ENCODE results near the gene TMEM91. TPM values are rescaled to one million over a fixed set of nuclear protein-coding genes. Genes with fewer than 3 reads are reported as not detected.
A peak's percentile ranks its signal among the peaks of the same experiment; 100 is the strongest.
"Not testable (repeated sequence)": the region's sequence is repeated elsewhere in the genome, so short reads cannot be mapped to it uniquely, and the experiment has no call there.

TMEM91 gene
- total and polyA plus RNA-seq, 2 donors (not counting 1 experiment from before 2014, with no cell fraction given): 3.7 to 9.7 TPM

DNA sequence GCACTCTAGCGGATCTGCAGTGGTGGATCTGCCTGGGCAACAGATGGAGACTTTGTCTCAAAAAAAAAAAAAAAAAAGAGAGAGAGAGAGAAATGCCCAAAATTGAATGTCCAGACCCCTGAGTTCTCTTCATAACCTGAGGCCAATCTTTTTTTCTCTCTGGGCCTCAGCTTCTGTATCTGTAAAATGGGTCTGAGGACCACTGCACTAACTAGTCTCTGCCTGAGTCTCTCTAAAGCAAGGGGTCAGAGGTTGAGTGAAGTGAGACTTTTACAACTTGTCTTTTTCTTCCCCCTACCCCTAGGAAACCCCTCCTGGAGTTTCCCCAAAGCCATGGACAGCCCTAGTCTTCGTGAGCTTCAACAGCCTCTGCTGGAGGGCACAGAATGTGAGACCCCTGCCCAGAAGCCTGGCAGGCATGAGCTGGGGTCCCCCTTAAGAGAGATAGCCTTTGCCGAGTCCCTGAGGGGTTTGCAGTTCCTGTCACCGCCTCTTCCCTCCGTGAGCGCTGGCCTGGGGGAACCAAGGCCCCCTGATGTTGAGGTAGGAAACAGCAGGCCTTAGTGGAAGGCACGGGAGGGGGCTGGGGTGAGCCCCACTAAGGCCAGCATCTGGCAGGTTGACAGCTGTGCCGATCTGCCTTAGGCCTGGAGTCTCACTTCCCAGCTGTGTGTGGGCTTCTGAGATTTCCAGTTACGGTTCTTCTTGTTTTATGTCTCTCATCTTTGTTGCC, 1.8 kb downstream of the TMEM91 start:
- DNase-seq (ENCODE audit: low read depth in 2 of 2): no peak
- Histone ChIP-seq H3K36me3 (ENCODE audit: control insufficient read depth, insufficient read depth, low read length) (no peaks in the 10 kb centered on the region), H3K27ac (ENCODE audit: insufficient read depth, low read length) (no peak overlapping the region), H4K20me1 (ENCODE audit: control insufficient read depth, extremely low read depth, insufficient read depth, low read length) (no peaks in the 10 kb centered on the region), H3K4me3 (replicated peaks in 1 of 4; ENCODE audit: control extremely low read depth in 1 of 4, insufficient read depth in 1 of 4, low read depth in 3 of 4, low read length in 4 of 4) (no peak overlapping the region), H3K9me3 (ENCODE audit: control insufficient read depth, insufficient read depth, low read depth, low read length) (no peaks in the 10 kb centered on the region), H3K4me2 (ENCODE audit: extremely low read depth, insufficient read depth, low read length) (no peak overlapping the region), H3K4me1 (ENCODE audit: control insufficient read depth, extremely low read depth, insufficient read depth, low read length) (peaks cover 13% of the 10 kb centered on the region), H3K9ac (ENCODE audit: insufficient read depth, low read length) (no peak overlapping the region), H2AFZ (ENCODE audit: low read length) (no peak overlapping the region), H3K27me3 (ENCODE audit: control insufficient read depth, insufficient read depth, low read length) (no peaks in the 10 kb centered on the region), H3K79me2 (ENCODE audit: control insufficient read depth, insufficient read depth, low read length) (no peaks in the 10 kb centered on the region)
- TF ChIP-seq, protein P1, sequence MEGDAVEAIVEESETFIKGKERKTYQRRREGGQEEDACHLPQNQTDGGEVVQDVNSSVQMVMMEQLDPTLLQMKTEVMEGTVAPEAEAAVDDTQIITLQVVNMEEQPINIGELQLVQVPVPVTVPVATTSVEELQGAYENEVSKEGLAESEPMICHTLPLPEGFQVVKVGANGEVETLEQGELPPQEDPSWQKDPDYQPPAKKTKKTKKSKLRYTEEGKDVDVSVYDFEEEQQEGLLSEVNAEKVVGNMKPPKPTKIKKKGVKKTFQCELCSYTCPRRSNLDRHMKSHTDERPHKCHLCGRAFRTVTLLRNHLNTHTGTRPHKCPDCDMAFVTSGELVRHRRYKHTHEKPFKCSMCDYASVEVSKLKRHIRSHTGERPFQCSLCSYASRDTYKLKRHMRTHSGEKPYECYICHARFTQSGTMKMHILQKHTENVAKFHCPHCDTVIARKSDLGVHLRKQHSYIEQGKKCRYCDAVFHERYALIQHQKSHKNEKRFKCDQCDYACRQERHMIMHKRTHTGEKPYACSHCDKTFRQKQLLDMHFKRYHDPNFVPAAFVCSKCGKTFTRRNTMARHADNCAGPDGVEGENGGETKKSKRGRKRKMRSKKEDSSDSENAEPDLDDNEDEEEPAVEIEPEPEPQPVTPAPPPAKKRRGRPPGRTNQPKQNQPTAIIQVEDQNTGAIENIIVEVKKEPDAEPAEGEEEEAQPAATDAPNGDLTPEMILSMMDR (conservative IDR thresholded peaks at IDR 0.05 in 1 of 2, IDR thresholded peaks at IDR 0.05 in 1 of 2; ENCODE audit: low read depth in 1 of 2, low read length in 2 of 2): peak; percentile 5 to 13
- TF ChIP-seq EZH2 (IDR thresholded peaks at IDR 0.05; ENCODE audit: low read length, missing control alignments): no peak

DNA sequence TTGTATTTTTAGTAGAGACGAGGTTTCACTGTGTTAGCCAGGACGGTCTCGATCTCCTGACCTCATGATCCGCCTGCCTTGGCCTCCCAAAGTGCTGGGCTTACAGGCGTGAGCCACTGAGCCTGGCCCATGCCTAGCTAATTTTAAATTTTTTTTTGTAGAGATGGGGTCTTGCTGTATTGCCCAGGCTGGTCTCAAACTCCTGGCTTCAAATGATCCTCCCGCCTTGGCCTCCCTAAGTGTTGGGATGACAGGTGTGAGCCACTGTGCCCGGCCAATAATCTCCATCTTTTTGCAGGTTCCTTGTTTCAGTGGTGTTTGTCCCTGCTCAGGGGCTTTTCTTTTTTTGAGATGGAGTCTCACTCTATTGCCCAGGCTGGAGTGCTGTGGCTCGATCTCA, 5.2 kb downstream of the TMEM91 start:
- H3K9me3 ChIP-seq (ENCODE audit: control insufficient read depth, insufficient read depth, low read depth, low read length): not testable (repeated sequence)

DNA sequence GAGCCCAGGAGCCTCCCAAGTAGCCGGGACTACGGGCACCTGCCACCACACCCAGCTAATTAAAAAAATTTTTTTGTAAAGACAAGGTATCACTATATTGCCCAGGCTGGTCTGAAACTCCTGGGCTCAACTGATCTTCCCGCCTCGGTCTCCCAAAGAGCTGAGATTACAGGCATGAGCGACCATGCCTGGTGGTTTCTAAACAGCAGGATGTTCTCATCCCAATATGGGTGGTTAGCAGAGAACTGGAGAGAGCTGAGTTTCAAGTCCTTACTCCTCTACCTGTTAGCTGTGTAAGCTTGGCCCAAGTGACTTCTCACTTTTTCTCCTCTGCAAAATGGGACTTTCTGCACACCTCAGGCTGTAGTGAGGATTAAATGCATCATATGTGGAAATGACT, 8.0 kb downstream of the TMEM91 start:
- no peaks in the 10 kb centered on the region for H3K27me3 ChIP-seq (ENCODE audit: control insufficient read depth, insufficient read depth, low read length)
- H3K79me2 ChIP-seq (ENCODE audit: control insufficient read depth, insufficient read depth, low read length): no peaks in the 10 kb centered on the region
- H3K27ac ChIP-seq (ENCODE audit: insufficient read depth, low read length): no peak overlapping the region
- H2AFZ ChIP-seq (ENCODE audit: low read length): no peak overlapping the region
- H3K9me3 ChIP-seq (ENCODE audit: control insufficient read depth, insufficient read depth, low read depth, low read length): no peaks in the 10 kb centered on the region
- no peaks in the 10 kb centered on the region for H3K4me1 ChIP-seq (ENCODE audit: control insufficient read depth, extremely low read depth, insufficient read depth, low read length)
- no peak overlapping the region for H3K4me2 ChIP-seq (ENCODE audit: extremely low read depth, insufficient read depth, low read length)
- H3K4me3 ChIP-seq (replicated peaks in 1 of 4; ENCODE audit: control extremely low read depth in 1 of 4, insufficient read depth in 1 of 4, low read depth in 3 of 4, low read length in 4 of 4): no peak overlapping the region
- DNase-seq (ENCODE audit: low read depth in 2 of 2): no peak
- no peaks in the 10 kb centered on the region for H3K36me3 ChIP-seq (ENCODE audit: control insufficient read depth, insufficient read depth, low read length)
- no peaks in the 10 kb centered on the region for H4K20me1 ChIP-seq (ENCODE audit: control insufficient read depth, extremely low read depth, insufficient read depth, low read length)
- H3K9ac ChIP-seq (ENCODE audit: insufficient read depth, low read length): no peak overlapping the region
- TF ChIP-seq, protein P1 (conservative IDR thresholded peaks at IDR 0.05 in 1 of 2, IDR thresholded peaks at IDR 0.05 in 1 of 2; ENCODE audit: low read depth in 1 of 2, low read length in 2 of 2): no peak
- no peak for TF ChIP-seq EZH2 (IDR thresholded peaks at IDR 0.05; ENCODE audit: low read length, missing control alignments)

More for the DNA sequence above, 5.2 kb downstream of the TMEM91 start:
- H2AFZ ChIP-seq (ENCODE audit: low read length); H3K36me3 ChIP-seq (ENCODE audit: control insufficient read depth, insufficient read depth, low read length); H3K4me1 ChIP-seq (ENCODE audit: control insufficient read depth, extremely low read depth, insufficient read depth, low read length); H4K20me1 ChIP-seq (ENCODE audit: control insufficient read depth, extremely low read depth, insufficient read depth, low read length); H3K27ac ChIP-seq (ENCODE audit: insufficient read depth, low read length); H3K79me2 ChIP-seq (ENCODE audit: control insufficient read depth, insufficient read depth, low read length); H3K4me2 ChIP-seq (ENCODE audit: extremely low read depth, insufficient read depth, low read length); H3K27me3 ChIP-seq (ENCODE audit: control insufficient read depth, insufficient read depth, low read length); DNase-seq (ENCODE audit: low read depth in 2 of 2); H3K9ac ChIP-seq (ENCODE audit: insufficient read depth, low read length); H3K4me3 ChIP-seq (replicated peaks in 1 of 4; ENCODE audit: control extremely low read depth in 1 of 4, insufficient read depth in 1 of 4, low read depth in 3 of 4, low read length in 4 of 4): not testable (repeated sequence)

Measured in fibroblast of lung (primary cell).